GM12878 (cell line): ENCODE data around the gene APPL2. TPM values are rescaled to one million over a fixed set of nuclear protein-coding genes. Genes with fewer than 3 reads are reported as not detected.

ENCODE experiments used
- ATAC-seq: fragments of 200-7000 bp; cut with Tn5 transposase; 3 replicates; pipeline ENCODE4 v1.9.1; 2020; ENCODE audit warnings: mild to moderate bottlenecking, moderate library complexity
- BruUV-seq: library from RNA; stranded (reverse); fragments of 400-500 nt; replicated peaks from 2 replicates; lab custom pipeline; 2021; lab: Mats Ljungman, UMichigan
- CTCF ChIA-PET: fragments of 300-600 bp; sonication (Branson Sonifier 250); formaldehyde crosslinking; extraction: SDS; loops from one replicate; lab custom pipeline; 2021; ENCODE audit warnings: inconsistent platforms; lab: Yijun Ruan, JAX
- POLR2A ChIA-PET: fragments of 350-600 bp; formaldehyde crosslinking; extraction: SDS; loops from one replicate; lab custom pipeline; 2021; ENCODE audit warnings: inconsistent platforms; lab: Charles Lee
- RAD21 ChIA-PET: fragments of 300-600 bp; sonication (Branson Sonifier 250); formaldehyde crosslinking; loops from one replicate; lab custom pipeline; 2023; ENCODE audit warnings: antibody characterized with exemption; ENCODE audit not compliant: unreplicated experiment; lab: Charles Lee
- SMC1A ChIA-PET: fragments of 300-600 bp; sonication (Branson Sonifier 250); formaldehyde crosslinking; loops from one replicate; lab custom pipeline; 2023; ENCODE audit not compliant: unreplicated experiment, uncharacterized antibody; lab: Charles Lee
- DNase-seq: peaks from one replicate; pipeline ENCODE4 v3.0.0-alpha.2; 2011; ENCODE audit warnings: low read depth, low spot score
- FAIRE-seq: peaks from 3 replicates; lab custom pipeline; 2011; peaks lifted over from hg19 to GRCh38; lab: Jason Lieb, UNC
- H2AFZ ChIP-seq: 2 replicates; pipeline ENCODE4 v1.6.0; 2011; ENCODE audit warnings: low read depth, low read length, control low read depth; ENCODE audit not compliant: control insufficient read depth
- H3K27ac ChIP-seq: 2 replicates; pipeline ENCODE4 v1.5.1; 2011; ENCODE audit warnings: control low read depth; ENCODE audit not compliant: control insufficient read depth, insufficient read depth
- H3K27me3 ChIP-seq, 2 experiments: replicated peaks in 1 of 2; 2 replicates each; pipeline versions ENCODE4 v1.6.0 to v1.6.1; 2011; ENCODE audit warnings: low read length in 1 of 2; ENCODE audit not compliant: control insufficient read depth in 2 of 2, insufficient read depth in 2 of 2
- H3K36me3 ChIP-seq, 2 experiments: 2 replicates each; pipeline ENCODE4 v1.5.1; 2011; ENCODE audit warnings: low read length in 1 of 2; ENCODE audit not compliant: control insufficient read depth in 2 of 2, insufficient read depth in 2 of 2
- H3K4me1 ChIP-seq: 2 replicates; pipeline ENCODE4 v1.6.1; 2011; ENCODE audit warnings: mild to moderate bottlenecking, low read length, moderate library complexity, mixed read lengths; ENCODE audit not compliant: control insufficient read depth, insufficient read depth
- H3K4me2 ChIP-seq: 2 replicates; pipeline ENCODE4 v1.6.0; 2011; ENCODE audit warnings: control low read depth; ENCODE audit not compliant: control insufficient read depth, insufficient read depth
- H3K4me3 ChIP-seq: fragments of 200-600 bp; sonication (generic); 2 replicates; pipeline ENCODE4 v1.5.1; 2016
- H3K79me2 ChIP-seq: 2 replicates; pipeline ENCODE4 v1.6.0; 2011; ENCODE audit warnings: low read length; ENCODE audit not compliant: control insufficient read depth, insufficient read depth
- H3K9ac ChIP-seq: 2 replicates; pipeline ENCODE4 v1.8.0; 2011; ENCODE audit warnings: low read length, control low read depth, mixed read lengths; ENCODE audit not compliant: control insufficient read depth, insufficient read depth
- H3K9me3 ChIP-seq: replicated peaks from 3 replicates; pipeline ENCODE4 v1.5.1; 2011; ENCODE audit warnings: mild to moderate bottlenecking, low read length; ENCODE audit not compliant: control insufficient read depth, insufficient read depth
- H4K20me1 ChIP-seq: 2 replicates; pipeline ENCODE4 v1.6.0; 2011; ENCODE audit not compliant: control insufficient read depth, insufficient read depth
- ASH2L ChIP-seq: fragments of 300-600, 200-600 bp; sonication (generic); IDR thresholded peaks from 2 replicates; pipeline ENCODE4 v1.6.1; 2017; ENCODE audit warnings: low read depth, mild to moderate bottlenecking, borderline replicate concordance
- BCL11A ChIP-seq: IDR thresholded peaks from 2 replicates; pipeline ENCODE4 v1.6.1; 2011; ENCODE audit warnings: low read depth, low read length
- HDAC6 ChIP-seq: fragments of 200-600 bp; sonication (generic); IDR thresholded peaks from one replicate; pipeline ENCODE4 v1.8.0; 2017; ENCODE audit warnings: antibody characterized with exemption; ENCODE audit not compliant: unreplicated experiment
- IRF4 ChIP-seq: IDR thresholded peaks from 2 replicates; pipeline ENCODE4 v1.6.1; 2011; ENCODE audit warnings: low read depth, low read length
- JUND ChIP-seq: IDR thresholded peaks from 2 replicates; pipeline ENCODE4 v1.6.1; 2012; ENCODE audit warnings: low read depth, mild to moderate bottlenecking, low read length, improper control_type of control experiment, moderate library complexity
- MAX ChIP-seq: IDR thresholded peaks from 2 replicates; pipeline ENCODE4 v1.6.1; 2012; ENCODE audit warnings: low read depth, low read length, improper control_type of control experiment
- MEF2B ChIP-seq: fragments of 450-650 bp; IDR thresholded peaks from 2 replicates; pipeline ENCODE4 v1.6.1; 2018; ENCODE audit warnings: mild to moderate bottlenecking, moderate library complexity; ENCODE audit not compliant: partially characterized antibody, poor library complexity, severe bottlenecking
- NFYA ChIP-seq: IDR thresholded peaks from 2 replicates; pipeline ENCODE4 v1.6.1; 2011; ENCODE audit warnings: low read depth, mild to moderate bottlenecking, low read length, improper control_type of control experiment, borderline replicate concordance
- NR2F1 ChIP-seq: fragments of 450-650 bp; conservative IDR thresholded peaks from 2 replicates; pipeline ENCODE4 v1.6.1; 2017; ENCODE audit warnings: mild to moderate bottlenecking
- PAX5 ChIP-seq: IDR thresholded peaks from 2 replicates; pipeline ENCODE4 v1.6.1; 2011; ENCODE audit warnings: low read depth, low read length, borderline replicate concordance
- RCOR1 ChIP-seq: conservative IDR thresholded peaks from 2 replicates; pipeline ENCODE4 v1.6.1; 2012; ENCODE audit warnings: low read depth, low read length, improper control_type of control experiment
- SMC3 ChIP-seq: IDR thresholded peaks from 2 replicates; pipeline ENCODE4 v1.6.1; 2011; ENCODE audit warnings: low read length, improper control_type of control experiment, borderline replicate concordance
- TBL1XR1 ChIP-seq: IDR thresholded peaks from 2 replicates; pipeline ENCODE4 v1.6.1; 2012; ENCODE audit warnings: low read depth, low read length, improper control_type of control experiment
- TCF3 ChIP-seq: IDR thresholded peaks from 2 replicates; pipeline ENCODE4 v1.6.1; 2012; ENCODE audit warnings: low read depth, mild to moderate bottlenecking, low read length, borderline replicate concordance; ENCODE audit not compliant: insufficient read depth
- USF1 ChIP-seq: IDR thresholded peaks from 2 replicates; pipeline ENCODE4 v1.6.1; 2011; ENCODE audit warnings: borderline replicate concordance, low read depth, mild to moderate bottlenecking, moderate library complexity, mixed read lengths, low read length; ENCODE audit not compliant: insufficient read depth; ENCODE audit errors: extremely low read length
- YY1 ChIP-seq: IDR thresholded peaks from 2 replicates; pipeline ENCODE4 v1.6.1; 2011; ENCODE audit warnings: low read depth, mild to moderate bottlenecking, low read length
- ZBED1 ChIP-seq: IDR thresholded peaks from 2 replicates; pipeline ENCODE4 v1.6.1; 2016; ENCODE audit warnings: borderline replicate concordance
- ZZZ3 ChIP-seq: IDR thresholded peaks from 2 replicates; pipeline ENCODE4 v1.6.1; 2011; ENCODE audit warnings: low read depth; ENCODE audit not compliant: control insufficient read depth, insufficient read length
- WGBS: methylation state at CpG from one replicate; pipeline ENCODE4 v1.1.6; 2016; ENCODE audit warnings: low lambda C conversion rate; ENCODE audit not compliant: insufficient replicate concordance, insufficient coverage; ENCODE audit errors: missing lambda C conversion rate; 5-methylcytosine and 5-hydroxymethylcytosine counted together
- in situ Hi-C: fragments of 300-500 bp; cut with MboI; formaldehyde crosslinking; loops from 9 replicates; pipeline ENCODE4 v1.14.3; 2018; ENCODE audit warnings: mixed read lengths
- intact Hi-C: fragments of 100-400 bp; cut with micrococcal nuclease; formaldehyde crosslinking; loops from one replicate; pipeline ENCODE4 v1.14.2; 2022; ENCODE audit not compliant: unreplicated experiment
- polyA plus RNA-seq, 11 experiments: library from polyadenylated mRNA; depleted of rRNA in 4 of 11; unstranded in 6 of 11; stranded (reverse) in 5 of 11; fragments of >200 nt; fragmentation: Nextera tagmentation in 4 of 11; fragmentation: Illumina TruSeq in 1 of 11; extraction: Ambion mirVana in 4 of 11; extraction: Trizol in 1 of 11; gene quantifications; 1 replicate in 1 of 11; 2 replicates in 10 of 11; pipeline versions ENCODE4 v1.2.1 to v1.2.3, GENCODE V29; 2011 to 2016; ENCODE audit warnings: inconsistent platforms in 2 of 11, missing spikeins in 2 of 11, low read depth in 1 of 11
- total RNA-seq, 4 experiments: library from RNA; depleted of rRNA in 3 of 4; stranded (reverse); fragments of >200 nt in 3 of 4; fragmentation: Illumina TruSeq in 1 of 4; extraction: Trizol in 1 of 4; gene quantifications; 2 replicates each; pipeline versions ENCODE4 v1.2.1 to v1.2.3, GENCODE V29; 2013 to 2021

The APPL2 gene
- total and polyA plus RNA-seq, 10 of the 15 experiments (the other 5 are each of a cell fraction or from before 2014, with no cell fraction given) = 1.9 to 14.2 (median 7.5) TPM

GRCh38 chr12:105198961-105199360 lies 37.0 kb downstream of the APPL2 start:
- BruUV-seq = no TSS peak
- ATAC-seq = no peak
- 98% methylated on average over 6 of the region's 6 CpGs for WGBS

GRCh38 chr12:105196090-105196489 lies 39.9 kb downstream of the APPL2 start:
- intact Hi-C loops = no loop called here
- whole genome bisulfite sequencing = 86% methylated on average over 6 of the region's 6 CpGs
- ATAC-seq = no peak
- ChIA-PET POLR2A (no interaction called here), RAD21 (no interaction called here), CTCF (no interaction called here), SMC1A (no interaction called here)
- H3K9ac ChIP-seq = no peak overlapping the region
- in situ Hi-C loops = no loop called here
- FAIRE-seq = no peak
- no TSS peak for BruUV-seq
- no peak overlapping the region for H3K27ac ChIP-seq
- no peaks in the 10 kb centered on the region for H3K27me3 ChIP-seq
- no peak overlapping the region for H2AFZ ChIP-seq
- no peaks in the 10 kb centered on the region for H3K4me1 ChIP-seq
- H3K36me3 ChIP-seq = peaks cover 2 to 9% of the 10 kb centered on the region in 2 experiments
- no peak overlapping the region for H3K4me2 ChIP-seq
- no peaks in the 10 kb centered on the region for H3K79me2 ChIP-seq
- no peaks in the 10 kb centered on the region for H4K20me1 ChIP-seq
- H3K4me3 ChIP-seq = no peak overlapping the region
- TF ChIP-seq RCOR1 (no peak), HDAC6 (no peak), NR2F1 (no peak), BCL11A (no peak), JUND (no peak), MAX (no peak), TCF3 (no peak), IRF4 (no peak), ZBED1 (no peak), PAX5 (no peak)
- DNase-seq = no peak
- H3K9me3 ChIP-seq = no peaks in the 10 kb centered on the region

More at GRCh38 chr12:105198961-105199360, 37.0 kb downstream of the APPL2 start:
- no peak overlapping the region for H3K4me2 ChIP-seq
- H3K4me1 ChIP-seq = no peaks in the 10 kb centered on the region
- ChIA-PET SMC1A (no interaction called here), RAD21 (no interaction called here), POLR2A (no interaction called here), CTCF (no interaction called here)
- peaks cover 2 to 9% of the 10 kb centered on the region in 2 experiments for H3K36me3 ChIP-seq
- in situ Hi-C loops (no loop called here), intact Hi-C loops (no loop called here)
- TF ChIP-seq HDAC6 (no peak), SMC3 (no peak), ASH2L (no peak), MEF2B (no peak), TBL1XR1 (no peak), ZZZ3 (no peak), NR2F1 (no peak), USF1 (no peak), NFYA (no peak), YY1 (no peak)
- H4K20me1 ChIP-seq = peaks cover 2% of the 10 kb centered on the region; the same call in 1 of the 2 replicates
- H3K9ac ChIP-seq = no peak overlapping the region
- FAIRE-seq = no peak
- H2AFZ ChIP-seq = no peak overlapping the region
- no peaks in the 10 kb centered on the region for H3K27me3 ChIP-seq
- no peak overlapping the region for H3K27ac ChIP-seq
- no peaks in the 10 kb centered on the region for H3K9me3 ChIP-seq
- no peaks in the 10 kb centered on the region for H3K79me2 ChIP-seq
- no peak overlapping the region for H3K4me3 ChIP-seq
- no peak for DNase-seq
